AG04450 (cell line): Measurements from ENCODE around the gene CDKN3. TPM values are rescaled to one million over a fixed set of nuclear protein-coding genes. Genes with fewer than 3 reads are reported as not detected.

Experiments
- CTCF ChIA-PET: fragments of 300-600, 350-600 bp; formaldehyde crosslinking; extraction: SDS; loops from one replicate; lab custom pipeline; 2022; ENCODE audit warnings: antibody characterized with exemption, inconsistent platforms; lab: Charles Lee
- POLR2A ChIA-PET: fragments of 350-600 bp; formaldehyde crosslinking; extraction: SDS; loops from one replicate; lab custom pipeline; 2021; ENCODE audit warnings: antibody characterized with exemption, inconsistent platforms; lab: Yijun Ruan, JAX
- DNase-seq: peaks from one replicate; pipeline ENCODE4 v3.0.0-alpha.2; 2011; ENCODE audit warnings: low read depth, low spot score
- H3K27ac ChIP-seq: one replicate; pipeline ENCODE4 v1.5.1; 2012; ENCODE audit warnings: low read depth, low read length, control low read depth
- H3K27me3 ChIP-seq: one replicate; pipeline ENCODE4 v1.6.0; 2012; ENCODE audit warnings: low read length; ENCODE audit not compliant: control insufficient read depth, insufficient read depth
- H3K4me3 ChIP-seq: 2 replicates; pipeline ENCODE4 v1.5.1; 2011; ENCODE audit warnings: mild to moderate bottlenecking, low read depth, low read length, control low read depth
- H3K9me3 ChIP-seq: 2 replicates; pipeline ENCODE4 v1.5.1; 2012; ENCODE audit warnings: low read length; ENCODE audit not compliant: control insufficient read depth, insufficient read depth
- CTCF ChIP-seq: IDR thresholded peaks from 2 replicates; pipeline ENCODE4 v1.5.1; 2011; ENCODE audit warnings: low read depth, low read length, control low read depth, inconsistent platforms
- polyA plus RNA-seq: library from polyadenylated mRNA; depleted of rRNA; stranded (reverse); fragments of >200 nt; gene quantifications from 2 replicates; pipeline ENCODE4 v1.2.3, GENCODE V29; 2011; rRNA removed

Gene CDKN3
- polyA plus RNA-seq, 1 experiment, result 28.9 TPM

- no peak overlapping the region for H3K4me3 ChIP-seq
- ChIA-PET POLR2A (no interaction called here), CTCF (no interaction called here)
- no peak for TF ChIP-seq CTCF
- H3K9me3 ChIP-seq, result peaks cover 2% of the 10 kb centered on the region; the same call in 1 of the 2 replicates
- no peak overlapping the region for H3K27ac ChIP-seq
- H3K27me3 ChIP-seq, result no peaks in the 10 kb centered on the region
- no peak for DNase-seq
Measured at GRCh38 chr14:54467280-54467679, 70.5 kb downstream of the CDKN3 start.

Other genes with a start within 250 kb of the CDKN3 start
- 248 and 254 TPM in 2 replicates for gene CNIH1, start 44.4 kb downstream of the CDKN3 start, polyA plus RNA-seq
- gene GMFB, start 92.0 kb downstream of the CDKN3 start, polyA plus RNA-seq, result 34.2 and 49.2 TPM in 2 replicates
- 15.2 and 22.2 TPM in 2 replicates for gene CGRRF1, start 112.9 kb downstream of the CDKN3 start, polyA plus RNA-seq
- gene SAMD4A, start 170.1 kb downstream of the CDKN3 start, polyA plus RNA-seq, result 12.7 and 21.0 TPM in 2 replicates